Endodermal cell (in vitro differentiated cells): Measurements from ENCODE around the gene NLN. TPM values are rescaled to one million over a fixed set of nuclear protein-coding genes. Genes with fewer than 3 reads are reported as not detected.

Experiments used
- DNase-seq: peaks from one replicate; pipeline ENCODE4 v3.0.0-alpha.2; 2017
- H3K27ac ChIP-seq: 2 replicates; pipeline ENCODE4 v1.5.1; 2013; ENCODE audit warnings: mild to moderate bottlenecking, low read depth, low read length, moderate library complexity
- H3K27me3 ChIP-seq: 2 replicates; pipeline ENCODE4 v1.6.1; 2013; ENCODE audit warnings: mild to moderate bottlenecking, low read length, moderate library complexity; ENCODE audit not compliant: insufficient read depth, control insufficient read depth, poor library complexity, severe bottlenecking
- H3K36me3 ChIP-seq: 2 replicates; pipeline ENCODE4 v1.7.0; 2013; ENCODE audit warnings: mild to moderate bottlenecking, low read length, moderate library complexity; ENCODE audit not compliant: control insufficient read depth, insufficient read depth
- H3K4me1 ChIP-seq: one replicate; pipeline ENCODE4 v1.7.0; 2013; ENCODE audit warnings: low read length; ENCODE audit not compliant: control insufficient read depth, insufficient read depth
- H3K4me3 ChIP-seq: 2 replicates; pipeline ENCODE4 v1.5.1; 2013; ENCODE audit warnings: mild to moderate bottlenecking, low read length, moderate library complexity
- H3K9ac ChIP-seq: 2 replicates; pipeline ENCODE4 v1.6.1; 2013; ENCODE audit warnings: mild to moderate bottlenecking, low read length, moderate library complexity; ENCODE audit not compliant: poor library complexity, severe bottlenecking; ENCODE audit errors: extremely low read depth
- H3K9me3 ChIP-seq: 2 replicates; pipeline ENCODE4 v1.6.1; 2013; ENCODE audit warnings: mild to moderate bottlenecking, low read length, moderate library complexity; ENCODE audit not compliant: control insufficient read depth
- H3K27ac Mint-ChIP-seq: 2 replicates; pipeline ENCODE4 v1.8.0; 2020; ENCODE audit warnings: mixed read lengths
- H3K27me3 Mint-ChIP-seq: 2 replicates; pipeline ENCODE4 v1.8.0; 2021; ENCODE audit warnings: mild to moderate bottlenecking, mixed read lengths; ENCODE audit not compliant: insufficient read depth
- H3K36me3 Mint-ChIP-seq: 2 replicates; pipeline ENCODE4 v1.8.0; 2020; ENCODE audit warnings: low read depth, mixed read lengths
- H3K4me1 Mint-ChIP-seq: 2 replicates; pipeline ENCODE4 v1.8.0; 2020; ENCODE audit warnings: mixed read lengths
- H3K4me3 Mint-ChIP-seq: 2 replicates; pipeline ENCODE4 v1.8.0; 2020; ENCODE audit warnings: mild to moderate bottlenecking, moderate library complexity, mixed read lengths
- H3K9me3 Mint-ChIP-seq: 2 replicates; pipeline ENCODE4 v1.8.0; 2020; ENCODE audit warnings: mild to moderate bottlenecking, mixed read lengths
- CTCF ChIP-seq: fragments of 200-600 bp; sonication (generic); conservative IDR thresholded peaks from 2 replicates; pipeline ENCODE4 v1.5.0; 2021; ENCODE audit warnings: antibody characterized with exemption, mild to moderate bottlenecking
- WGBS, 2 experiments: methylation state at CpG; one replicate each; pipeline versions ENCODE4 v1.1.5 to v1.1.7; 2013; ENCODE audit warnings: missing lambda C conversion rate in 2 of 2, mixed read lengths in 1 of 2; ENCODE audit not compliant: insufficient coverage in 1 of 2, insufficient read length in 1 of 2; 5-methylcytosine and 5-hydroxymethylcytosine counted together
- total RNA-seq, 2 donors: library from RNA; stranded (reverse); fragmentation: NEBNext Ultra II Directional in 1 of 2; extraction: Animal tissue kit (Norgen Biotek cat#: 25700) in 1 of 2; gene quantifications; 2 replicates in 1 of 2; 3 replicates in 1 of 2; pipeline ENCODE4 v1.2.1, GENCODE V29; 2021

NLN gene
- total RNA-seq, 2 donors from 2014 or later = 110 to 136 TPM

GRCh38 chr5:65767565-65767964 is 45.6 kb downstream of the NLN start:
- H3K27me3 Mint-ChIP-seq = no peaks in the 10 kb centered on the region
- WGBS, 2 experiments = 93 to 100% methylated on average over 1 of the region's 1 CpG
- no peak overlapping the region for H3K27ac Mint-ChIP-seq
- DNase-seq = no peak
- H3K36me3 Mint-ChIP-seq = peaks cover 49% of the 10 kb centered on the region
- Histone ChIP-seq H3K27me3 (no peaks in the 10 kb centered on the region), H3K36me3 (peaks cover 16% of the 10 kb centered on the region), H3K9me3 (no peaks in the 10 kb centered on the region), H3K4me1 (no peaks in the 10 kb centered on the region), H3K27ac (no peak overlapping the region), H3K4me3 (no peak overlapping the region), H3K9ac (no peak overlapping the region)
- peaks cover 8% of the 10 kb centered on the region for H3K4me1 Mint-ChIP-seq
- no peak overlapping the region for H3K4me3 Mint-ChIP-seq
- no peak for TF ChIP-seq CTCF
- peaks cover 14% of the 10 kb centered on the region for H3K9me3 Mint-ChIP-seq

DNA sequence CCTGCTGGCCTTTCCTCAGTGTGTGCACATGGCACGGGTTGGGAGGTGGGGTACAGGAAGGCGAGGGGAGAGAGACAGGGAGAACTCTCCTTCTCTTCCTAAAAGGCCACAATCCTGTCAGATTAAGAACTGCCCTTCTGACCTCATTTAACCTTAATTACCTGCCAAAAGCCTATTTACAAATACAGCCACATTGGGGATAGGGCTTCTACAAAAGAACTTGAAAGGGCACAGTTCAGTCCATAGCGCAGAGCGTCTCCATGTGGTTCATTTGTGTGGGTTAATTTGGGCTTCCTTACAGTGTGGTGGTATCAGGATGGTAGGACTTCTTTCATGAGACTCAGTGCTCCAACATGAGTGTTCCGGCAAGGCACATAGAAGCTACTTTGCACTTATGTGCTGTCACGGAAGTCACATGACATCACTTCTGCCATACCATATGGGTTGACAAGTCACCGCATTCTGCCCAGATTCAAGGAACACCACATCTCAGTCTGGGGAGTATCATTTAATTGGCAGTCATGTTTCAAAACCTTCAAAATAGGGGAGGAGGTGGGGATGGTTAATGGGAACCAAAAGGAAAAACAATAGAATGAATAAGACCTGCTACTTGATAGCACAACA is 46.8 kb downstream of the NLN start:
- Histone ChIP-seq H3K4me1 (no peaks in the 10 kb centered on the region), H3K27me3 (no peaks in the 10 kb centered on the region), H3K9ac (no peak overlapping the region), H3K9me3 (no peaks in the 10 kb centered on the region), H3K27ac (no peak overlapping the region), H3K36me3 (peaks cover 7% of the 10 kb centered on the region), H3K4me3 (no peak overlapping the region)
- 93 to 98% methylated on average over 5 to 6 of the region's 7 CpGs for WGBS, 2 experiments
- no peak for TF ChIP-seq CTCF
- Mint-ChIP-seq H3K27ac (peak overlapping the region; percentile 26), H3K9me3 (peaks cover 14% of the 10 kb centered on the region), H3K4me3 (no peak overlapping the region), H3K36me3 (peaks cover 42% of the 10 kb centered on the region), H3K4me1 (peaks cover 8% of the 10 kb centered on the region), H3K27me3 (no peaks in the 10 kb centered on the region)
- no peak for DNase-seq

DNA sequence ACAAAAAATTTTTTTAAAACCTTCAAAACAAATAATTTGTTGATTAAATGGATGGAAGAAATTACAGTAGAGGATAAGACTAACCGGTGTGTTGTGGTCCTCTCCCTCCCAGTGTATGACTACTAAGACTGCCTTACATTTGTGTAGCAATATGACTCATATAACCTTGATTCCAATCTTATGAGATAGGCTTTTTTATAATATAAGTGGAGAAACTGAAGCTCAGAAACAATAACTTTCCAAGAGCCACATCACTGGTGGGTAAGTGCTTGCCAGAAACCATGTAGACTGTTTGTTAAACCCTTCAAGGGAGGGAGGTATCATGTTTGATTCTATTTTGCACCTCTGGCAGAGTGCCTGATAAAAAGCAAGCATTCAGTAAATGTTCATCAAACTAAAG is 47.5 kb downstream of the NLN start:
- no peaks in the 10 kb centered on the region for H3K9me3 ChIP-seq
- H3K9ac ChIP-seq = no peak overlapping the region
- DNase-seq = no peak
- no peaks in the 10 kb centered on the region for H3K27me3 Mint-ChIP-seq
- no peak overlapping the region for H3K4me3 ChIP-seq
- no peak overlapping the region for H3K27ac Mint-ChIP-seq
- TF ChIP-seq CTCF = no peak
- no peak overlapping the region for H3K4me3 Mint-ChIP-seq
- no peaks in the 10 kb centered on the region for H3K27me3 ChIP-seq
- no peaks in the 10 kb centered on the region for H3K4me1 ChIP-seq
- no CpG with 5 or more reads among the region's 1 CpG for WGBS, 2 experiments
- peaks cover 7% of the 10 kb centered on the region for H3K36me3 ChIP-seq
- H3K4me1 Mint-ChIP-seq = peaks cover 8% of the 10 kb centered on the region
- H3K9me3 Mint-ChIP-seq = peaks cover 14% of the 10 kb centered on the region
- no peak overlapping the region for H3K27ac ChIP-seq
- peaks cover 38% of the 10 kb centered on the region for H3K36me3 Mint-ChIP-seq
